ENCODE results near the gene UBAC1. TPM values are rescaled to one million over a fixed set of nuclear protein-coding genes. Genes with fewer than 3 reads are reported as not detected.

The UBAC1 gene
- polyA plus RNA-seq, 6 donors from 2014 or later: 16.1 to 23.0 (median 21.6) TPM

DNA sequence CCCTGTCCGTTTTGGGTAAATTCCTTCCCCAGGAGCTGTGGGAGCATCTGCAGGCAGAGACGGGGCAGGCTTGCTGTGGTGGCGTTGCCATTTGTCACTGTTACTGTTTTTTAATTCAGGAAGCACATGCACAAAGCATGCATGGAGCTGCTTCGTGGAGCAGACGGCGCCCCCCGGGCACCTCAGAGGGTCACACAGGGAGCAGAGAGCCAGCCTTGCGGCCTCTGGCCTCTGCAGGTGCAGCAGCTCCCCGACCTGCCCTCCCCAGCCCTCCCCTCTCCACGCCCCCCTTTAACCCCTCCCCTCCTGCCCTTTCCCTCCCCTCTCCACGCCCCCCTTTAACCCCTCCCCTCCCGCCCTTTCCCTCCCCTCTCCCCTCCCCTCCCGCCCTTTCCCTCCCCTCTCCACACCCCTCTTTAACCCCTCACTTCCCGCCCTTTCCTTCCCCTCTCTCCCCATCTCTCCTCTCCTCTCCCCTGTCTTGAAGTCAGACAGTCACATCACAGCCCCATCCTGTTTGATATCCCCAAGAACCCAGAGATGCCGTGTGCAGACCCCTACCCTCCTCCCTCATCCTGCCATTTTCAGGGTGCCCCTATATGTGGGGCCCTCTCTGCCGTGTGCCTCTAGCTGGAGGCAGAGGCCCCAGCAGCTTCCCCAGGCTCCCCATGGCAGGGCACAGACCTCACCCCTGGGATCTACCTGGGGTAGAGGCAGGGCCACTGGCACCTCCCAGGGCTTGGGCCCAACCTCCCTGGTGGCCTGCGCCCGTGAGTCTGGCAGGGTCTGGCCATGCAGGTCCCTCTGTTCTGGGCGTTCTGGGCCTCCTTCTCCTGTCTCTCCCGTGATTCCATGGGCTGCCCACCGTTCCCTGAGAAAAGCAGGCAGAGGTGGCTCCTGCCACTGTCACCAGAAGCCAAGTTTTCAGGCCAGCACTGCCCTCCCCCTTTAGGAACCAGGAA, 29.6 kb upstream of the UBAC1 start:
- peak overlapping the region in 1 of 6 donors; percentile 63 for H3K27ac Mint-ChIP-seq
- ATAC-seq (ENCODE audit: low read depth in 2 of 2): peak; percentile 44 to 58
- no peaks in the 10 kb centered on the region for H3K9me3 Mint-ChIP-seq

DNA sequence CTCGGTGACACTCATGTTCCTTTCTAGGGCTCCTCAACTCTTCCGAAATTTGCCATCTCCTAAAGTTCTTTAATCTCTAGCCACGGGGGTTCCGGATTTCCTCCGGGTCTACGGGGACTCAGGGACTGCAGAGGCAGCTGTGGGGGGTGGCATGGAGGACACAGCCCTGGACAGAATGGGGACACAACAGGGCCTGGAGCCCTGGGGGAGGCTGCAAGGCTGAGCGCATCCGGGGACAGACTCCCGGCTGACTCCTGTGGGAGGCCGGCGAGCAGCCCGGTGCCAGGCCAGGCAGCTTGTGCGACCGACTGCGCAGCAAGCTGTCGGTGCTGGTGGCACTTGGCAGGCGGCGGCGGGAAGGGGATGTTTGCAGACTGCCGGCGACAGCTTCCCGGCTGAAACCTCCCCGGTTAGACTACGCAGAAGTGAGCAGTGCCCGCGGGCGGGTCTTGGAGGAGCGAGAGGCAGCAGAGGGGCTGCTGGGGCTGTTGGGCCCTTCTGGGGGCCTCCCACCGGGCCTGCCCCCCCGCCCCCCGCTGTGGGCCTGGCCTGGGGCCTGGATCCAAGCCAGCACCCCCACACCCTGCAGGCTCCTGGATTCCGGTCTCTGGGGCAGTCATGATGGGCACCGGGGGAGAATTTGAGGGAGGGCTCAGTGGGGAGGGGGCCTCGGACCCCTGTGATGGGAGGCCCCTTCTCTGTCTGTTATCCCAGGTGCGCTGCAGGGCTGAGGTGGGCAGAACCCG, 28.7 kb upstream of the UBAC1 start:
- Mint-ChIP-seq H3K9me3 (no peaks in the 10 kb centered on the region), H3K36me3 (no peaks in the 10 kb centered on the region), H3K4me1 (peaks cover 3 to 16% (median 7%) of the 10 kb centered on the region in 3 donors), H3K4me3 (peak overlapping the region in 7 of 8 donors; percentile 40 to 75 (median 66)), H3K27ac (no peak overlapping the region), H3K27me3 (peaks cover 0 to 19% (median 6%) of the 10 kb centered on the region in 3 donors)
- DNase-seq (no peak), ATAC-seq (ENCODE audit: low read depth in 2 of 2) (peak; percentile 52)

More for the DNA sequence above, 29.6 kb upstream of the UBAC1 start:
- Mint-ChIP-seq H3K4me1 (peaks cover 3 to 16% (median 7%) of the 10 kb centered on the region in 3 donors), H3K27me3 (peaks cover 0 to 15% (median 3%) of the 10 kb centered on the region in 3 donors), H3K36me3 (no peaks in the 10 kb centered on the region), H3K4me3 (peak overlapping the region in 6 of 8 donors; percentile 40 to 77 (median 72))
- no peak for DNase-seq

DNA sequence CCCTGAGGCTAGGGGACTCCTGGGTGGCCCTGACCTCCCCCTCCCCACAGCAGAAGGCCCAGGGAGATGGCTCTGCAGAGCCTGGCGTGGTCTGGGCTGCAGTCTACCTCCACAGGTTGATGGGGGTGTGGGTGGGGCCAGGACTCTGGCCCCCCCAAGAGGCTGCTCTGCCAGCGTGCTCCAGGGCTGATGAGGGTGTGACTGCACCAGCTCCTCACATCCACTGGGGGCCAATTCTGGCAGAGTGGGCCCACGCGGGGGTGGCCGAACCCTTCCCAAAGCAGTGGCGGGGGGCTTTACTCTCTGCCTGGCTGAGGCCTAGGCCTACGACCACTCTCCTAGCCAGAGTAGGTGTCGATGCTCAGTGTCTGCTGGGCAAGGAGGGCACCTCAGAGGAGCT, 28.0 kb upstream of the UBAC1 start:
- ATAC-seq (ENCODE audit: low read depth in 2 of 2): no peak
- no peak overlapping the region for H3K27ac Mint-ChIP-seq
- no peaks in the 10 kb centered on the region for H3K9me3 Mint-ChIP-seq
- peaks cover 0 to 19% (median 6%) of the 10 kb centered on the region in 3 donors for H3K27me3 Mint-ChIP-seq
- peak overlapping the region in 3 of 8 donors; percentile 56 to 75 (median 62) for H3K4me3 Mint-ChIP-seq
- no peak for DNase-seq
- H3K4me1 Mint-ChIP-seq: peaks cover 3 to 16% (median 7%) of the 10 kb centered on the region in 3 donors
- H3K36me3 Mint-ChIP-seq: no peaks in the 10 kb centered on the region

DNA sequence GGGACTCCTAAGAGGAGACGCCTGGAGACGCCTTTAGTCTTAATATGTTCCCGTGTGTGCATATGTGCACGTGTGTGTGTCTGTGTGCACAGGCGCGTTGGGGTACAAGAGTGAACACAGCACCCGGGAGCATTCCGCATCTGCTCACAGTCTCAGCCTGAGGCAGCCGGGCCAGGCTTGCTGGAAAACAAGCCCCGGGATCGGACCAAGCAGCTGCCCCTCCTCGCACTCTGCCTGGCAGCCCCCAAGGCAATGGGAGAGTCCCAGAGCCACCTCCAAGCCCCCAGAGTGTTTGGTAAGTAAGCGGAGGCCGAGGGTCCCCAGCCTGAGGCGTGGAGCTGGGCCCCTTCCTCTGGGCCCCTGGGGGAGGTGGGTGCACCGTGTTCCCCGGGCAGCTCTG, 27.3 kb upstream of the UBAC1 start:
- ATAC-seq (ENCODE audit: low read depth in 2 of 2) (no peak), DNase-seq (no peak)
- H3K4me3 Mint-ChIP-seq: no peak overlapping the region
- H3K9me3 Mint-ChIP-seq: no peaks in the 10 kb centered on the region
- peak overlapping the region in 2 of 6 donors; percentile 15 to 59 for H3K27ac Mint-ChIP-seq
- H3K36me3 Mint-ChIP-seq: no peaks in the 10 kb centered on the region
- peaks cover 0 to 24% (median 6%) of the 10 kb centered on the region in 3 donors for H3K27me3 Mint-ChIP-seq
- H3K4me1 Mint-ChIP-seq: peaks cover 3 to 16% (median 7%) of the 10 kb centered on the region in 3 donors

DNA sequence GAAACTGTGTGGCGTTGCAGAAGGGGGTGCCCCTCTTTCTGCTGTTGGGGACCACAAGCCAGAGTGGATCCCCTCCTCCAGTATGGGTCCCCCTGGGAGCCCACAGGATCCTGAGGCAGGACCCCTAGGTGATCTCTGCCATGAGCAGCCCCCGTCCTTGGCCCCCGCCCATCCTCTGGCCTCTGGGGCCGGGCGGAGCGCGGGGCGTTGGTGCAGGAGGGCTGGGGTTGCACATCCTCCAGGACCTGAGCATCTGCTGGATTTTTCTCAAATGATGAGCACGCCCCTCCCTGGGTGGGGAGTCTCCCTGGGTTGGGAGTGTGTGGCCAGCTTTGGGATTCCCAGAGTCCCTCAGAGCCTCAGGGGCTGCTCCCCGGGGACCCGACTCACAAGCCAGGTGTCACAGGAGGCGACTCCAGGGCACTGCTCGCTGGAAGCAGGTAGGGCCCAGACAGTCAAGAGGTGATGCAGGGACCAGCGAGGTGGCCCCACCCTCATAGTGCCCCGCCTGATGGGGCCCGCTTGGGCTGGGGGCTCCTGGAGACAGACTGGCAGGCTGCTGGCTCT, 26.7 kb upstream of the UBAC1 start:
- Mint-ChIP-seq H3K27me3 (peaks cover 0 to 24% (median 6%) of the 10 kb centered on the region in 3 donors), H3K36me3 (no peaks in the 10 kb centered on the region), H3K27ac (peak overlapping the region in 1 of 6 donors; percentile 59), H3K4me3 (no peak overlapping the region), H3K9me3 (no peaks in the 10 kb centered on the region), H3K4me1 (peaks cover 3 to 16% (median 7%) of the 10 kb centered on the region in 3 donors)
- ATAC-seq (ENCODE audit: low read depth in 2 of 2) (no peak), DNase-seq (no peak)

DNA sequence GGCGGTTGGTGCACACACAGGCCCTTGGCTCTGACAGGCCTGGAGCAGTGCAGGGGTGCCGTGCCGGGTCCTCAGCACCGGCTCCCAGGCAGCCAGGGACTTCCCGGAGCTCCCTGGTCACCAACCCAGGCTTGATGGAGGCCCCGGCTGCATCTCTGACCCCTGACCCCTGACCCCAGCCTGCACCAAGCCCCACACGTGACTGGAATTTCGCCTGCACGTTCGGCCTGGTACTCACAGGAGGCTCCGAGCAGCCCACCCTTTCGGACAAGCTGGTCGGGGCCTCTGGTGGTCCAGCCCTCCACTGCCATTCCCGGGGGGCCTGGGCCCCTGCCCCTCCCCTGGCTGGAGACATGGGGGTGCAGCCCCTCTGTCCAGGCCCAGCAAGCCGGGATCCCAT, 25.4 kb upstream of the UBAC1 start:
- peaks cover 0 to 11% (median 3%) of the 10 kb centered on the region in 3 donors for H3K4me1 Mint-ChIP-seq
- DNase-seq (no peak), ATAC-seq (ENCODE audit: low read depth in 2 of 2) (no peak)
- H3K36me3 Mint-ChIP-seq: no peaks in the 10 kb centered on the region
- H3K27me3 Mint-ChIP-seq: peaks cover 0 to 24% (median 6%) of the 10 kb centered on the region in 3 donors
- H3K27ac Mint-ChIP-seq: no peak overlapping the region
- no peak overlapping the region for H3K4me3 Mint-ChIP-seq
- no peaks in the 10 kb centered on the region for H3K9me3 Mint-ChIP-seq

DNA sequence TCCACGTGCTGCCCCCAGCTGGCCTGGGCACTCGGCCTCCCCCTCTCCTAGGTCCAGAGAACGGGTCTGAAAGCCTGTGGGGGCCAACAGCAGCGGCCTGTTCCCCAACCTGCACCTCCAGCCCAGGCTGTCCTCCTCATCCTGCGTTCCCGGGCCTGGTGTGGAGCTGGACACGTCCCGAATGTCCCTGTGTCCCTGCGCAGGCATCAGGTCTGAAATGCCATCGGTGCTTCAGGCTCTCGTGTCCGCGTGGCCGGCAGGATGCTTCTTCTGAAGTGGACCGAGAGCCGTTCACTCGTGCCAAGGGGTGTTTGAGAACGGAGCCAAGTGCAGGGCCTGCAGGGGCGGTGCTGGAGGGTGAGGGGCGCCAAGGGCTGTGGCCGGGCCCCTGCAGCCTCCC, 24.7 kb upstream of the UBAC1 start:
- Mint-ChIP-seq H3K27ac (no peak overlapping the region), H3K27me3 (peaks cover 0 to 24% (median 6%) of the 10 kb centered on the region in 3 donors), H3K4me1 (peaks cover 0 to 6% (median 3%) of the 10 kb centered on the region in 3 donors), H3K9me3 (no peaks in the 10 kb centered on the region), H3K4me3 (no peak overlapping the region), H3K36me3 (no peaks in the 10 kb centered on the region)
- ATAC-seq (ENCODE audit: low read depth in 2 of 2) (no peak), DNase-seq (no peak)

DNA sequence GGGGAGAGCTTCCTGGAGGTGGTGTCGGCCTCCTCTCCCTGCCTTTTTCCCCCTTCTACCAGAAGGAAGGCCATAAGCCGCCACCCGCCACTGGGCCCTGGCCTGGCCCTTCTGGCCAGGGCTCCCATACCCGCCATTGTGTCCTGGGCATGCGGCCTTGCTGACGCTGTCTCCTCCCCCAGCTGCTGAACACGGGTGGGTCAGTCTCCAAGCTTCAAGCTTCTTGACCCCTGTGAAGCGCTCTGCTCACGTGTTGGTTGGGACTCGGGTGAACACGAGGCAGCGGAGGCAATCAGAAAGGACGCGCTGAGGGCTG, 24.2 kb upstream of the UBAC1 start:
- peaks cover 0 to 24% (median 6%) of the 10 kb centered on the region in 3 donors for H3K27me3 Mint-ChIP-seq
- no peak overlapping the region for H3K27ac Mint-ChIP-seq
- no peak overlapping the region for H3K4me3 Mint-ChIP-seq
- DNase-seq: no peak
- no peaks in the 10 kb centered on the region for H3K36me3 Mint-ChIP-seq
- peaks cover 0 to 6% (median 3%) of the 10 kb centered on the region in 3 donors for H3K4me1 Mint-ChIP-seq
- H3K9me3 Mint-ChIP-seq: no peaks in the 10 kb centered on the region
- ATAC-seq (ENCODE audit: low read depth in 2 of 2): no peak

DNA sequence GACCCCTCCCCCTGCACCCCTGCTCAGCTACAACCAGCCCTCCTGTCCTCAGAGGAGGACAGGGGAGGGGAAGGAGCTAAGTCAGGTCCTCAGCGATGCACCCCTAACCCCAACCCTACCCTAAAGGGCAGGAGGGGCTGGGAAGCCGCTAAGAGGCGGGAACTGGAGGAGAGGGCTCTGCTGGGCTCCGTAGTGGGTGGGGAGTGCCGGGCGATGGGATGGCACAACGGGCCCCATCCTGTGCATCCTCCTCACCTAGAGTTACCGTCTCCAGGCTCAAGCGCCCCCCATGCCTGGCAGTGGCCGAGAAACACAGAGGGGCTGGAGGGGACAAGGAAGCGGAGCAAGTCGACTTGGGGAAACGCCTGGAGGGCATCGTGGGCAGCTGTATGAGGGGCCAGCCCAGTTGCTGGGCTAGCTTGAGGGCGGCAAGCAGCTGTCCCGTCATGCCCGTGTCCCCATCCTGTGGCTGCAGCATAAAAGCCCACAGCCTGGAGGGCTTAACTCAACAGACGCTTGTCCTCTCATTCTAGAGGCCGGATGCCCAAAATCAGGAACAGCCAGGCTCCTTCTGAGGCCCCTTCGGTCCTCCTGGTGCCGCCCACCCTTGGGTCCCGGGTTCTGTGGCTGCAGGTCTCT, 23.0 kb upstream of the UBAC1 start:
- DNase-seq (no peak), ATAC-seq (ENCODE audit: low read depth in 2 of 2) (no peak)
- peaks cover 0 to 24% (median 6%) of the 10 kb centered on the region in 3 donors for H3K27me3 Mint-ChIP-seq
- no peaks in the 10 kb centered on the region for H3K36me3 Mint-ChIP-seq
- H3K4me1 Mint-ChIP-seq: no peaks in the 10 kb centered on the region
- H3K4me3 Mint-ChIP-seq: no peak overlapping the region
- no peaks in the 10 kb centered on the region for H3K9me3 Mint-ChIP-seq
- no peak overlapping the region for H3K27ac Mint-ChIP-seq

DNA sequence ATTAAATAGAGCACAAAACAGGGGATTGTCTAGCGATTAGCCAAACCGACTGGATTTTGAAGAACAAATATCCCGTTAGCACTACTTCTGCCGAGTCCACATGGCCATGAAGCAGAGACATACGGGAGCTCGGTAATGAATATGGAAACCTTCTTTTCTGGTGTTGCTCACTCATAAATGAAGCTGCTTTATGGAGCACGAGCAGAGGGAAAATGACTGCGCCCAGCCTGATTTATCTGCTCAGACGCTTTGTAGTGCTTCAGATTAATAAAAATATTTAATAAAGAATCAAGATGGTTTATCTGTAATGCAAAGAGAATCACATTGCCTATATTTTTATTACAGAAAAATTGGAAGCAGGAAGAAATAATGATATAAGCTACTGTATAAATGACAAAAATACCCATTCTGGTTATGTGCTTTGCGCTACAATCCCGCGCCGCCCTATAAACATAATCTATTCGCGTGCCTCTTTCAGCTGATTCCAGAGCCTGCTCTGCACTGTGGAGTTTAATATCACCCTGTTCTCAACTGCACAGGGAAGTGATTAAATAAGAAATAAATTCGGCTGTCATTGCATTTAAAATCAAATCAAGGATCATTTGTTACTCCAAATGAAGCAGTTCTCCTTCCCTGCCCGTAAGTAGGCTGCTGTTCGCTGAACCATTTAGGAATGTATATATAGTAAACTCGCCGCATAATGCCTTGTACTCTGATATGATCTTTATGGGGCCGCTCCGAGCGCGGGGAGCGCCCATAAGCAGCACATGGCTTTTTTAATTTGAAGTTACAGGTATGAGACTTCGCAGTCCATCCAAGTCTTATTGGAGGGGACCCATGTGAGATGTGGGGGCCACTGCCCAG, 22.3 kb upstream of the UBAC1 start:
- Mint-ChIP-seq H3K9me3 (no peaks in the 10 kb centered on the region), H3K4me1 (peaks cover 7% of the 10 kb centered on the region in 3 donors), H3K27me3 (peaks cover 0 to 25% (median 6%) of the 10 kb centered on the region in 3 donors), H3K4me3 (no peak overlapping the region), H3K27ac (no peak overlapping the region), H3K36me3 (no peaks in the 10 kb centered on the region)
- DNase-seq: no peak
- no peak for ATAC-seq (ENCODE audit: low read depth in 2 of 2)

DNA sequence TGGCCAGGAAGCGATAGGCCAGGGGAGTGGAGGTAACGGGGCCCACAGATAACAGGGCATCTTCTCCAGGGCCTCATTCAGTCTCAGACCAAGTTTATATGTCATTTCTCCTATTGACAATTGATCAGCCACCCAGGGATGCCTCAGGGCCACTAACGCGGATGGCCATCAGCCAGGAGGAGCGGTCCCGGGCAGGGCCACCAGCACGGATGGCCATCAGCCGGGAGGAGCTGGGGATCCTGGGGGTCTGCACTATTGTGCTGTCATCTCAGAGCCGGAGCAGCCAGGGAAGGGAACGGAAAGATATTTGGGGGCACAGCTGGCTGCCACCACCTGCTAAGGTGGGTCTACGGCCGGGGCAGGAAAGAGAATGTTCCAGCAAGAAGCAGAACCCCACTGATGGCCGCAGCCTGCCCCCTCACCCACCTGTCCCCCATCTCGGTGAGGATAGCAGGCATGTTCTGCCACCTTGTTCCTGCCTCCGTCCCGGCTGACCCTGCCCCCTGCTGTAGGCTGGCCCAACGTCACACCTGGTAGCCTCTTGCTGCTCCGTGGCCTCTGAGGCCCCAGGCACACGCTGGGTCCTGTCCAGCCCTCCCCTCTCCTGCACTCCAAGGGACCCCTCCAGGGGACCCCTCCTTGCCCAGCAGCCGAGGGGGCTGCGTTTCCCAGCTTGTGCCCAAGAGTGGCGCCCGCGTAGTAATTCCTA, 21.5 kb upstream of the UBAC1 start:
- ATAC-seq (ENCODE audit: low read depth in 2 of 2) (no peak), DNase-seq (no peak)
- Mint-ChIP-seq H3K27me3 (peaks cover 0 to 22% (median 6%) of the 10 kb centered on the region in 3 donors), H3K4me1 (peaks cover 7 to 8% (median 8%) of the 10 kb centered on the region in 3 donors), H3K4me3 (no peak overlapping the region), H3K27ac (peak overlapping the region in 1 of 6 donors; percentile 39), H3K9me3 (no peaks in the 10 kb centered on the region), H3K36me3 (no peaks in the 10 kb centered on the region)

Data from naive B cell (primary cell).